Fibroblast of skin of scalp (primary cell): Measurements from ENCODE around the gene OR6Y1.
A peak's percentile ranks its signal among the peaks of the same experiment; 100 is the strongest.

ENCODE experiments used
- DNase-seq: peaks from one replicate; pipeline ENCODE4 v3.0.0-alpha.2; 2013

The OR6Y1 gene

DNA sequence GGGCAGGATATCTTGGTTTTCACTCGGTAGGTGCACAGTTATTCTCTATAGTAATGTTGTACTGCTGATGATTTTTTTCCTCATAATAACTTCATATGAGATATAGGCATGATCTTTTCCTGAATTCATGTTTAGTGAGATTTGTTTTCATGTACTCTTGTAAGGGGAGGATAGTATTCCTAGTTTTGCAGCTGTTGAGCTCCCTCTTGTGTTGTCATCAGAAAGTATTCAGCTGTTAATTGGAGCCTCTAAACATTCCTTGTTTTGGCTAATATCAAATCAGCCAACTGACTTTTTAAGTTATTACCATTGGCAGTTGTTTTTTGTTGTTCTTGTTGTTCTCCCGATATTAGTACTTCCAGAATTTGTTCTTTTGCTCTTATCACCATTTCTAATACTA, 57.8 kb downstream of the OR6Y1 start:
- DNase-seq = peak; percentile 0

DNA sequence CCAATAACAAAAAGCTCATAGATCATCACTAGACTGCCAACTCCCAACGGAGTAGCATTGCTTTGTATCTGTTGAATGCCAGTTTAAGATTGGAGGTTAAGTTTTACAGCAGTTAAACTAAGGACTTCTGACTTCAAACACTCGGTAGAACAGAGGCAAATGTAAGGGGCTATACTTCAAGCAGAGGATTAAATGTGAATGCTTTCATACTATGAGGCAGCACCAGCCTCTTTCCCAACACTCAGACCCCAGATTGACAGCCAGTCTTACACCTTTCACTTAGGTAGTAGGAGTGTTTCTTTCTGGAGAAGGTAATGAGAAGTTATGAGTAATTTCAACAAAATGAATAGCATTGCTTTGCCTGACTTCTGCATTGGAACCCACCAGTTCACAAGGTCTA, 59.4 kb downstream of the OR6Y1 start:
- no peak for DNase-seq
